ENCODE data around the gene MAN2A1. TPM values are rescaled to one million over a fixed set of nuclear protein-coding genes. Genes with fewer than 3 reads are reported as not detected.

MAN2A1 gene
- total RNA-seq, 2 donors from 2014 or later: 81.2 to 104 TPM

DNA sequence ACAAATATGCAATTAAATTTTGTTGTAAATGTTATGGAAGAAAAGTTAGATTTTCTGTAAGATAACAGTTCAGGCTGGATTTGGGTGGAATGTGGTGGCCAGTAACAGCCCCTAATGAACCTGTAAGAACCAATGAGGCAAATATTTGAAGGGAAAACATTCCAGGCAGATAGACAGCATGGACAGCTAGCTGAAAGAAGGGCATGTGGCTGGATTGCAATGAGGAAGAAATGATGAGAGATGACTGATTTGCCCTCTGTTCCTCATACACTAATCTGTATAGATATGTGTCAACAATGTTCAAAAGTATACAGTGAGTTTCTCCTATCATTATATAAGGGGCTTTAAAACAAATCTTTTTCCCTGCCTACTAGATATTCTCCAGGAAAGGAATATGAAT is 58.8 kb downstream of the MAN2A1 start:
- DNase-seq: no peak
- no peaks in the 10 kb centered on the region for H3K36me3 ChIP-seq

GRCh38 chr5:109750463-109750862 is 60.7 kb downstream of the MAN2A1 start:
- intact Hi-C loops (cut with DNase I): no loop called here
- H3K4me1 ChIP-seq: no peaks in the 10 kb centered on the region
- no peak overlapping the region for H3K4me3 ChIP-seq
- no peak for TF ChIP-seq CTCF (IDR thresholded peaks at IDR 0.05)
- no peaks in the 10 kb centered on the region for H3K9me3 ChIP-seq
- DNase-seq: no peak
- no peak overlapping the region for H3K27ac ChIP-seq
- no peaks in the 10 kb centered on the region for H3K27me3 ChIP-seq
- no peaks in the 10 kb centered on the region for H3K36me3 ChIP-seq
- H3K9ac ChIP-seq (ENCODE audit: low read depth in 2 of 2, low read length in 2 of 2): no peak overlapping the region

More for the DNA sequence above, 58.8 kb downstream of the MAN2A1 start:
- intact Hi-C loops (cut with DNase I): no loop called here
- no peak overlapping the region for H3K9ac ChIP-seq (ENCODE audit: low read depth in 2 of 2, low read length in 2 of 2)
- no peaks in the 10 kb centered on the region for H3K9me3 ChIP-seq
- H3K27ac ChIP-seq: no peak overlapping the region
- TF ChIP-seq CTCF (IDR thresholded peaks at IDR 0.05): no peak
- H3K4me3 ChIP-seq: no peak overlapping the region
- no peaks in the 10 kb centered on the region for H3K4me1 ChIP-seq
- H3K27me3 ChIP-seq: no peaks in the 10 kb centered on the region

DNA sequence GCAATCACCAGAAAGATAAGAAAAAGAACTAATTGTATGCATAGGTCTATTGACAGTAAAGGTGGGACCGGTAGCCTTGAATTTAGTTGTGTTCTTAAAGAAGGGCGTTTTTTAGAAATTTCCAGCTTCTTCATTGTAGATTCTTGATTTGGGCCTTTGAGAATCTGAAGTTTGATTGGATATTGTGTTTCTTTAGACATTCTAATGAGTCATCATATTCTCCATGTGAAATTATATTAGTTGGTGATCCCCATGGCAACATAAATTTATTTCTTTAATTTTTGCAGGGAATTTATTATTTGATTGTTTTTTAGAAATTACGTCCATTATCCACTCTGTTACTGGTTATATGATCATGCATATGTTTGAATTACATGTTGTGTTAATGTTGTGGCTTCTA is 63.6 kb downstream of the MAN2A1 start:
- TF ChIP-seq CTCF (IDR thresholded peaks at IDR 0.05): no peak
- no peak for DNase-seq
- Histone ChIP-seq H3K27ac (no peak overlapping the region), H3K4me3 (no peak overlapping the region), H3K27me3 (no peaks in the 10 kb centered on the region), H3K9me3 (no peaks in the 10 kb centered on the region), H3K4me1 (no peaks in the 10 kb centered on the region), H3K36me3 (no peaks in the 10 kb centered on the region), H3K9ac (ENCODE audit: low read depth in 2 of 2, low read length in 2 of 2) (no peak overlapping the region)
- intact Hi-C loops (cut with DNase I): no loop called here

DNA sequence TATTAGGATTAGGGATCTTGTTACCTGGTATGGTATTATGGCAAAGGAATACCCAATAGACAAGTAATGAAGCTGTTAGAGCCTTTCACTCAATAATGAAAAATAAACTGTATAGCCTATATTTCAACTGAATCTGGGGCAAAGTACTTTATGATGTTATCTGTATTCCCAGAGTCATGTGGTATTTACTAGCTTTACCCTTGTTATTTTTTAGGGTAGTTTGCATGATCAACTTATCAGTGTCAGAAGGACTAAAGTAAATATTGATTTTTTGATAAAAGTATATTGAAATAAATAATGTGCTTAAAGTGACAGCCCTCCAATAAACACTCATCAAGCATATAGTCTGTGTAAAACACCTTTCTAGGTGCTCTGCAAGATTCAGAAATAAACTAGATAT is 64.6 kb downstream of the MAN2A1 start:
- Histone ChIP-seq H3K9me3 (no peaks in the 10 kb centered on the region), H3K27me3 (no peaks in the 10 kb centered on the region), H3K4me3 (no peak overlapping the region), H3K27ac (no peak overlapping the region), H3K36me3 (no peaks in the 10 kb centered on the region), H3K4me1 (no peaks in the 10 kb centered on the region), H3K9ac (ENCODE audit: low read depth in 2 of 2, low read length in 2 of 2) (no peak overlapping the region)
- DNase-seq: no peak
- intact Hi-C loops (cut with DNase I): no loop called here
- TF ChIP-seq CTCF (IDR thresholded peaks at IDR 0.05): no peak

- Histone ChIP-seq H3K9me3 (no peaks in the 10 kb centered on the region), H3K36me3 (no peaks in the 10 kb centered on the region), H3K4me1 (no peaks in the 10 kb centered on the region), H3K27me3 (no peaks in the 10 kb centered on the region), H3K27ac (no peak overlapping the region), H3K9ac (ENCODE audit: low read depth in 2 of 2, low read length in 2 of 2) (no peak overlapping the region), H3K4me3 (no peak overlapping the region)
- intact Hi-C loops (cut with DNase I): no loop called here
- TF ChIP-seq CTCF (IDR thresholded peaks at IDR 0.05): no peak
- no peak for DNase-seq
These were observed 66.0 kb downstream of the MAN2A1 start for GRCh38 chr5:109755761-109756160.

All from colonic mucosa (tissue), 4 donors.